Measurements from ENCODE around the gene ICAM4. TPM values are rescaled to one million over a fixed set of nuclear protein-coding genes. Genes with fewer than 3 reads are reported as not detected.

Gene ICAM4
- total and polyA plus RNA-seq, 2 of the 13 experiments (the other 11 are each of a cell fraction or from before 2014, with no cell fraction given) = 2.9 to 4.0 TPM

- TF ChIP-seq CENPBD1 (CRISPR knock-in tag; IDR thresholded peaks at IDR 0.05; ENCODE audit: borderline replicate concordance, low read depth) = peak; percentile 46; the same call in 1 of the 2 replicates
- TF ChIP-seq ARNT2 (CRISPR knock-in tag; IDR thresholded peaks at IDR 0.05; ENCODE audit: low read depth) = peak; percentile 21; the same call in 1 of the 2 replicates
- peak; percentile 83 for TF ChIP-seq MYC (CRISPR knock-in tag; IDR thresholded peaks at IDR 0.05; ENCODE audit: borderline replicate concordance)
- no peak for TF ChIP-seq ZNF577 (CRISPR knock-in tag; IDR thresholded peaks at IDR 0.05; ENCODE audit: borderline replicate concordance, low read depth)
- no peak for TF ChIP-seq ATM (IDR thresholded peaks at IDR 0.05; ENCODE audit: borderline replicate concordance)
- no peak for TF ChIP-seq SATB2 (CRISPR knock-in tag; IDR thresholded peaks at IDR 0.05)
- TF ChIP-seq NR2C2 (CRISPR knock-in tag; IDR thresholded peaks at IDR 0.05; ENCODE audit: borderline replicate concordance) = 0 out of 2 replicates have a peak, but pooled peaks have one; percentile 49
- TF ChIP-seq RFX3 (CRISPR knock-in tag; IDR thresholded peaks at IDR 0.05) = no peak
- TF ChIP-seq POLR2G (IDR thresholded peaks at IDR 0.05; ENCODE audit: low read depth, low read length) = no peak
- no peak for TF ChIP-seq ATF4 (CRISPR knock-in tag; IDR thresholded peaks at IDR 0.05)
- TF ChIP-seq MXD1 (CRISPR knock-in tag; IDR thresholded peaks at IDR 0.05) = peak; percentile 72; the same call in 1 of the 2 replicates
- 0 out of 2 replicates have a peak, but pooled peaks have one; percentile 57 for TF ChIP-seq DNMT3B (CRISPR knock-in tag; conservative IDR thresholded peaks at IDR 0.05)
- no peak for TF ChIP-seq JDP2 (CRISPR knock-in tag; IDR thresholded peaks at IDR 0.05; ENCODE audit: borderline replicate concordance)
- no peak for TF ChIP-seq ATAD3A (CRISPR knock-in tag; IDR thresholded peaks at IDR 0.05)
- TF ChIP-seq POLR2A (IDR thresholded peaks at IDR 0.05; ENCODE audit: insufficient read depth in 1 of 2, low read depth in 2 of 2, low read length in 2 of 2) = 0 out of 4 replicates have a peak, but pooled peaks of 1 of the 2 experiments have one; percentile 8
- no peak for TF ChIP-seq SP140L (CRISPR knock-in tag; IDR thresholded peaks at IDR 0.05; ENCODE audit: borderline replicate concordance)
- TF ChIP-seq ZNF704 (CRISPR knock-in tag; IDR thresholded peaks at IDR 0.05; ENCODE audit: borderline replicate concordance) = peak; percentile 46; the same call in 1 of the 2 replicates
- 0 out of 2 replicates have a peak, but pooled peaks have one; percentile 4 for TF ChIP-seq REPIN1 (CRISPR knock-in tag; IDR thresholded peaks at IDR 0.05; ENCODE audit: borderline replicate concordance, low read depth)
- peak; percentile 40; the same call in 1 of the 2 replicates for TF ChIP-seq ARID4A (CRISPR knock-in tag; IDR thresholded peaks at IDR 0.05; ENCODE audit: borderline replicate concordance)
- TF ChIP-seq ZNF784 (CRISPR knock-in tag; IDR thresholded peaks at IDR 0.05; ENCODE audit: borderline replicate concordance) = no peak
Measured at GRCh38 chr19:10289167-10289835, 2.5 kb downstream of the ICAM4 start (continued).
